ENCODE measurements around the gene ERN2. TPM values are rescaled to one million over a fixed set of nuclear protein-coding genes. Genes with fewer than 3 reads are reported as not detected.
"Not testable (repeated sequence)": the region's sequence is repeated elsewhere in the genome, so short reads cannot be mapped to it uniquely, and the experiment has no call there.

Gene ERN2
- total RNA-seq, 1 experiment from 2014 or later: not detected

GRCh38 chr16:23726710-23727109, 13.7 kb upstream of the ERN2 start:
- Histone ChIP-seq H4K20me1 (ENCODE audit: insufficient read depth, low read depth, low read length) (no peaks in the 10 kb centered on the region), H3K9me2 (replicated peaks; ENCODE audit: insufficient read depth, low read length) (no peaks in the 10 kb centered on the region), H2AFZ (ENCODE audit: low read length) (no peak overlapping the region), H3K9me3 (ENCODE audit: low read length) (no peaks in the 10 kb centered on the region), H3K9ac (ENCODE audit: low read length) (no peak overlapping the region), H3K27me3 (ENCODE audit: low read length) (no peaks in the 10 kb centered on the region), H3K4me3 (ENCODE audit: low read length) (no peak overlapping the region), H3K4me2 (ENCODE audit: low read depth, low read length, poor library complexity, severe bottlenecking) (no peak overlapping the region), H3K4me1 (ENCODE audit: low read length) (no peaks in the 10 kb centered on the region; the same call in 1 of the 2 replicates), H3K27ac (ENCODE audit: low read length) (no peak overlapping the region), H3K79me2 (ENCODE audit: low read length) (no peaks in the 10 kb centered on the region), H3K36me3 (ENCODE audit: insufficient read depth, low read length) (no peaks in the 10 kb centered on the region)
- no peak for DNase-seq

- no peaks in the 10 kb centered on the region for H3K9me3 ChIP-seq (ENCODE audit: low read length)
- H3K4me1 ChIP-seq (ENCODE audit: low read length): no peaks in the 10 kb centered on the region; the same call in 1 of the 2 replicates
- no peak overlapping the region for H3K9ac ChIP-seq (ENCODE audit: low read length)
- DNase-seq: no peak
- H3K27ac ChIP-seq (ENCODE audit: low read length): no peak overlapping the region
- no peaks in the 10 kb centered on the region for H3K9me2 ChIP-seq (replicated peaks; ENCODE audit: insufficient read depth, low read length)
- no peaks in the 10 kb centered on the region for H3K27me3 ChIP-seq (ENCODE audit: low read length)
- H3K79me2 ChIP-seq (ENCODE audit: low read length): no peaks in the 10 kb centered on the region
- no peak overlapping the region for H2AFZ ChIP-seq (ENCODE audit: low read length)
- no peak overlapping the region for H3K4me2 ChIP-seq (ENCODE audit: low read depth, low read length, poor library complexity, severe bottlenecking)
- H4K20me1 ChIP-seq (ENCODE audit: insufficient read depth, low read depth, low read length): no peaks in the 10 kb centered on the region
- no peak overlapping the region for H3K4me3 ChIP-seq (ENCODE audit: low read length)
- no peaks in the 10 kb centered on the region for H3K36me3 ChIP-seq (ENCODE audit: insufficient read depth, low read length)
These were observed 11.7 kb upstream of the ERN2 start for GRCh38 chr16:23724785-23725131.

- H3K36me3 ChIP-seq (ENCODE audit: insufficient read depth, low read length): no peaks in the 10 kb centered on the region
- no peaks in the 10 kb centered on the region for H3K9me3 ChIP-seq (ENCODE audit: low read length)
- no peak overlapping the region for H3K4me3 ChIP-seq (ENCODE audit: low read length)
- no peak overlapping the region for H3K4me2 ChIP-seq (ENCODE audit: low read depth, low read length, poor library complexity, severe bottlenecking)
- H3K27me3 ChIP-seq (ENCODE audit: low read length): no peaks in the 10 kb centered on the region
- no peak for DNase-seq
- H4K20me1 ChIP-seq (ENCODE audit: insufficient read depth, low read depth, low read length): no peaks in the 10 kb centered on the region
- no peaks in the 10 kb centered on the region; the same call in 1 of the 2 replicates for H3K4me1 ChIP-seq (ENCODE audit: low read length)
- no peak overlapping the region for H3K27ac ChIP-seq (ENCODE audit: low read length)
- H2AFZ ChIP-seq (ENCODE audit: low read length): no peak overlapping the region
- H3K9ac ChIP-seq (ENCODE audit: low read length): no peak overlapping the region
- no peaks in the 10 kb centered on the region for H3K9me2 ChIP-seq (replicated peaks; ENCODE audit: insufficient read depth, low read length)
- no peaks in the 10 kb centered on the region for H3K79me2 ChIP-seq (ENCODE audit: low read length)
These were observed 11.2 kb upstream of the ERN2 start for GRCh38 chr16:23724096-23724784.

GRCh38 chr16:23722613-23723240, 9.7 kb upstream of the ERN2 start:
- not testable (repeated sequence) for H2AFZ ChIP-seq (ENCODE audit: low read length); H3K4me3 ChIP-seq (ENCODE audit: low read length); H3K27ac ChIP-seq (ENCODE audit: low read length); DNase-seq; H3K9me3 ChIP-seq (ENCODE audit: low read length); H3K36me3 ChIP-seq (ENCODE audit: insufficient read depth, low read length); H3K4me2 ChIP-seq (ENCODE audit: low read depth, low read length, poor library complexity, severe bottlenecking); H3K9me2 ChIP-seq (replicated peaks; ENCODE audit: insufficient read depth, low read length); H3K9ac ChIP-seq (ENCODE audit: low read length); H3K4me1 ChIP-seq (ENCODE audit: low read length); H3K79me2 ChIP-seq (ENCODE audit: low read length); H3K27me3 ChIP-seq (ENCODE audit: low read length); H4K20me1 ChIP-seq (ENCODE audit: insufficient read depth, low read depth, low read length)

- no peak overlapping the region for H3K9ac ChIP-seq (ENCODE audit: low read length)
- no peaks in the 10 kb centered on the region for H3K79me2 ChIP-seq (ENCODE audit: low read length)
- no peaks in the 10 kb centered on the region for H3K36me3 ChIP-seq (ENCODE audit: insufficient read depth, low read length)
- no peaks in the 10 kb centered on the region for H3K9me2 ChIP-seq (replicated peaks; ENCODE audit: insufficient read depth, low read length)
- no peak for DNase-seq
- no peaks in the 10 kb centered on the region for H3K27me3 ChIP-seq (ENCODE audit: low read length)
- no peaks in the 10 kb centered on the region for H4K20me1 ChIP-seq (ENCODE audit: insufficient read depth, low read depth, low read length)
- no peaks in the 10 kb centered on the region for H3K4me1 ChIP-seq (ENCODE audit: low read length)
- no peak overlapping the region for H2AFZ ChIP-seq (ENCODE audit: low read length)
- H3K9me3 ChIP-seq (ENCODE audit: low read length): no peaks in the 10 kb centered on the region
- H3K4me2 ChIP-seq (ENCODE audit: low read depth, low read length, poor library complexity, severe bottlenecking): no peak overlapping the region
- H3K4me3 ChIP-seq (ENCODE audit: low read length): no peak overlapping the region
- no peak overlapping the region for H3K27ac ChIP-seq (ENCODE audit: low read length)
These were observed 3.5 kb upstream of the ERN2 start for GRCh38 chr16:23716484-23716883.

- no peak for DNase-seq
- Histone ChIP-seq H3K9ac (ENCODE audit: low read length) (no peak overlapping the region), H3K9me2 (replicated peaks; ENCODE audit: insufficient read depth, low read length) (no peaks in the 10 kb centered on the region), H4K20me1 (ENCODE audit: insufficient read depth, low read depth, low read length) (no peaks in the 10 kb centered on the region), H3K27ac (ENCODE audit: low read length) (no peak overlapping the region), H3K4me3 (ENCODE audit: low read length) (no peak overlapping the region), H3K9me3 (ENCODE audit: low read length) (peaks cover 12% of the 10 kb centered on the region), H3K4me1 (ENCODE audit: low read length) (no peaks in the 10 kb centered on the region), H3K36me3 (ENCODE audit: insufficient read depth, low read length) (no peaks in the 10 kb centered on the region), H3K27me3 (ENCODE audit: low read length) (no peaks in the 10 kb centered on the region), H3K79me2 (ENCODE audit: low read length) (no peaks in the 10 kb centered on the region), H3K4me2 (ENCODE audit: low read depth, low read length, poor library complexity, severe bottlenecking) (no peak overlapping the region), H2AFZ (ENCODE audit: low read length) (no peak overlapping the region)
These were observed 1.2 kb downstream of the ERN2 start for GRCh38 chr16:23711785-23712184.

- Histone ChIP-seq H3K27ac (ENCODE audit: low read length) (no peak overlapping the region), H2AFZ (ENCODE audit: low read length) (no peak overlapping the region), H3K9ac (ENCODE audit: low read length) (no peak overlapping the region), H4K20me1 (ENCODE audit: insufficient read depth, low read depth, low read length) (no peaks in the 10 kb centered on the region), H3K36me3 (ENCODE audit: insufficient read depth, low read length) (no peaks in the 10 kb centered on the region), H3K4me3 (ENCODE audit: low read length) (no peak overlapping the region), H3K4me2 (ENCODE audit: low read depth, low read length, poor library complexity, severe bottlenecking) (no peak overlapping the region), H3K4me1 (ENCODE audit: low read length) (no peaks in the 10 kb centered on the region), H3K9me2 (replicated peaks; ENCODE audit: insufficient read depth, low read length) (no peaks in the 10 kb centered on the region), H3K79me2 (ENCODE audit: low read length) (no peaks in the 10 kb centered on the region), H3K9me3 (ENCODE audit: low read length) (peaks cover 12% of the 10 kb centered on the region), H3K27me3 (ENCODE audit: low read length) (no peaks in the 10 kb centered on the region)
- no peak for DNase-seq
These were observed 2.5 kb downstream of the ERN2 start for GRCh38 chr16:23710504-23710903.

- Histone ChIP-seq H3K36me3 (ENCODE audit: insufficient read depth, low read length) (no peaks in the 10 kb centered on the region), H4K20me1 (ENCODE audit: insufficient read depth, low read depth, low read length) (no peaks in the 10 kb centered on the region), H3K9me3 (ENCODE audit: low read length) (peaks cover 12% of the 10 kb centered on the region), H3K9me2 (replicated peaks; ENCODE audit: insufficient read depth, low read length) (no peaks in the 10 kb centered on the region), H3K4me3 (ENCODE audit: low read length) (no peak overlapping the region), H3K79me2 (ENCODE audit: low read length) (no peaks in the 10 kb centered on the region), H3K27me3 (ENCODE audit: low read length) (no peaks in the 10 kb centered on the region), H3K9ac (ENCODE audit: low read length) (no peak overlapping the region), H3K4me1 (ENCODE audit: low read length) (no peaks in the 10 kb centered on the region), H3K27ac (ENCODE audit: low read length) (no peak overlapping the region), H3K4me2 (ENCODE audit: low read depth, low read length, poor library complexity, severe bottlenecking) (no peak overlapping the region), H2AFZ (ENCODE audit: low read length) (no peak overlapping the region)
- no peak for DNase-seq
These were observed 3.0 kb downstream of the ERN2 start for GRCh38 chr16:23710008-23710407.
